A204.1 (cell line): ENCODE data around the gene ATP1B1.

ENCODE experiments used
- FAIRE-seq: peaks from 2 replicates; lab custom pipeline; 2012; peaks lifted over from hg19 to GRCh38; lab: Jason Lieb, UNC

The ATP1B1 gene

DNA sequence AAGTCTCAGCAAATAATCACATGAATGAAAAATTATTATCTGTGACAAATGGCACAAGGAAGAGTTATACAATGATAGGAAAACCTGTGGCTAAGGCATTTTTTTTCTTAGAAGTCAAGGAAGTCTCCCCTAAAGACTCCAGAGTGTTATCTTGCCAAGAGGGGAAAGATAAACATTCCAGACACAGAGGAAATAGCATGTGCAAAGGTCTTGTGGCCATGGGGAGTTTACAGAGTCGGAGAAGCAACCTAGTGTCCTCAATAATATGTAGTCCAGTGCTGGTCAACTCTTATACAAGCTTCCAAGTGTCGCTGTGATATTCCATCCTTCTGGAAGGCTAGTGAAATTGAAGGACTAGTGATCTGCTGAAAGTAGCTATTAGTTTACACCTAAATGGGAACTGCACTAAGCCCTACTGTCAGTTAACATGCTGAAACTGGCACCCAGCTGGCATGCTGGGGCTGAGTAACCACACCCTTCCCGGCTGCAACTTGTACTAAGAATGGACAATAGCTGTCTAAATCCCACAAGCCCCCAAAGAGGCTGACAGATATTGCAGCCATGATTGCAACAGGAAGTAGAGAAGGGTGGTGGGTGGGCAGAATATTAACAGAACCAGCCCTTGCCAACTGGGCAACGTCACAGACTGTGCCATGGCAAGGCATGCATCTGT lies 11.5 kb upstream of the ATP1B1 start:
- no peak for FAIRE-seq

DNA sequence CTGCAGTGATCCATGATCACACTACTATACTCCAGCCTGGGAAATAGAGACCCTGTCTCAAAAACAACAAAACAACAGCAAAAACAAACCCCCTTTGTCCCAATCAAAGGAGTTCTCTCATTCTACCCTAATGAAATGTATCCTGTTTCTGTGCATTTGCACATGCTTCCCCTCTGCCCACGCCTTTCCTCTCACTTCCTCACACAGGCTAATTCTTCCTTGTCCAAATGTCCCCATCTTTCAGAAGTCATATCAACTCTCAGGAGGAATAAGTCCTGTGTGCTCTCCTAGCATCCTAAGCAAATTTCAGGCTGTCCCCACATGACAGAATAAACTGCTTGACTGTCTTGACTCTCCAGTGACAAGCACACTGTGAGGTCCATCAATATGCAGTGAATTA lies 8.1 kb upstream of the ATP1B1 start:
- no peak for FAIRE-seq

DNA sequence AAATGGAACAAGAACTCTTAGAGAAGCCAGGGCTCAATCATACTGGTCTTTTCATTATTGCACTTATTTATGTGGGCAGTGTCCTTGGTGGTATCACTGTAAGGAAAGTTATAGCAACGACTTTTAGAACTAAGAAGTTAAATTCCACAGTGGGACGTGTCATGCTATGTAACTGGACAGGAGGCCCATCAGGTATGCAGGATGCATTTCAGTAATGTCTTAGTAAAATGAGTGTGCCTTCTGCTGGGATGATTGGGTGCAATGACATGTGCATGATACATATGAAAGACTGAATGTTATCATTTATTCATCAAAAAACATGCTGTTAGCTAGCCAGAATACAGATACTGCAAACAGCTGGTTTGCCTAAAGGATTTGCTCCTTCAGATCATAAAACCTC lies 6.9 kb upstream of the ATP1B1 start:
- no peak for FAIRE-seq

DNA sequence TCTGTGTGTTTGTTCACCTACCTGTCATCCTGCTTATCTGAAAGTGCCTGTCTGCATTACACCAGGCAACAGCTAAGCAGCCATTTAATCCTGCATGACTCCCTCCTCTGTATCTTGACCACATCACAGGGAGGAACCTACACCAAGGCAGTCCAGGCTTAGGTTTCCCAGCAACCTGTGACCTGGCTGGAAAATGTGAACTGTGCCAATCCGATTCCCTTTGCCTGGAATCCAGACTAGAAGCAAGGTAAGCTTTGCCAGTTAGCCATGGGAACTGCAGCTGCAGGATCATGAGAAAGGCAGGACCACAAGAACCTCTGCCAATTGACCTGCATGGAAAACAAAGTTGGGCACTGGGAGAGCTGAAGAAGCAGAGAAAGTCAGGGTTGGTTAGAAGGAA lies 6.3 kb upstream of the ATP1B1 start:
- no peak for FAIRE-seq

DNA sequence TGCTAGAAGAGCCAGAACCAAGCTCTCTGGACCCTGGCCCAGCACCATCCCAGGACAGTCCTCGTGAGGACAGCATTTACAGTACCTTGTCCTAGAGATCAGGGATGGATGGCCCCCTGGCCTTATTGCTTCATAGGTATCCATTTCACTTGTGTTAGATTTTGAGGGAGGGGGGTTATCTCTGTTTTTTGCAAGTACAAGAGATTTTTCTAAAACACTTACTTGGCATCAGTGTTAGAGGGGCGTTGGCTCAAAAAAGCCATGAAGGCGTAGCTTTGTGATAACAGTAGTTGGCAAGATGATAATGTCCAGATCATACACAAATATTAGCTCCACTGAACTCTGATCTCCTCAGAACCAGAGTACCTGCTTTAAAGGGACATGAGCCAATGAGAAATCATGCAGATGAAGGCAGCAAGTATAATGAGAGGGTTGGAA lies 5.8 kb upstream of the ATP1B1 start:
- no peak for FAIRE-seq

DNA sequence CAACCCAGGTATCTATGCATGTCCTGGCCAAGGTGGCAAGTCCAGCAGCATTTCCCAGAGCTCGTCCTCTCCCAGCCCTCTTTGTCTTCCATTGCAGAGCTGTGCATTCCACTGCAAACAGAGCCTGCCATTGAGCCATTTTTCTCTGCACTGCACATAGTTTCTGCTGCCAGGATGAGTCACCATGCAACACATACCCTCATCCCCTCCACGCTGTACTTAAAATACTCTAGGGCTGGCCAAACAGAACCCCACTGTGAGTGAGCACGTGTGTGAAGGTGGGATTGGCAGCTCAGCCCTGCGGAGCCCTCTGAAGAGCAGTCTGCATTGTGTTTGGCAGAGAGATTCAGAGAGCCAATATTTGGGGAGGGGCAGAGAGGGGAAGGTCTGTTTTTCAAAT lies 3.9 kb upstream of the ATP1B1 start:
- no peak for FAIRE-seq

DNA sequence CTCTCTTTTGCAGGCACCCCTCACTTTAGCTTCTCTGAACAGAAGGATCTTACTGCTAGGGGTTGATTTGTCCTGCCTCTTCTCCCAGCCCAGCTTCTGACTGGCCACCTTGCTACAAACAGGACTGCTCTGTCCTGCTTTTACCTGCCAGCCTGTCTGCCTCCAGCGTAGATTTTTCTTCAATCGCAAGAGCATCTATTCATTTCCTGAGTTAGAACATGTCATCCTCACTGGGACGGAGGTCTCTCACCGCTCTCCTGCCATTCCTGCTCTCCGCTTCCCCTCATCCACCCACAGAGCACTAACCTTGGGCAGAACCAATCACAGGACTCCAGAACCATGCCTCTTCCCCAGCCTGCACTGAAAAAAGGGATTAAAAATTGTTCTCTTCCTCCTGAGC lies 3.5 kb upstream of the ATP1B1 start:
- FAIRE-seq, result no peak

DNA sequence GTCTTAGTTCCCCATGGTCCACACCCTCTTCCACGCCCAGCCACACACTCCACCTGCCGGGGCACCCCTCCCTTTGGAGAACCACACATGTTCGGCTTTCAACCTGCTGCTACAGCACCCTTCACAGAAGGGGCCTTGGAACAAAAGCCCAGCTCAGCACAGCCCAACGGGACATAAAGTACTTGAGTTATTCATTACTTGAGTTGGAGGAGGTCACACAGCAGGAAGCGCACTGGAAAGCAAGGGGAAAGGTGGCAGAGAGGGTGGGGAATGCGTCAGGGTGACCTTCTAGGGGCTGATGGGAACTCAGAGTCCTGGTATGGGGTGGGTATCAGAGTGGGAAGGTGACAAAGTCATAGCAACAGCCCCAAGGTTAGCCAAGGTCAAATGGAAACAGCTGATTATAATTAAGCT lies 3.0 kb upstream of the ATP1B1 start:
- FAIRE-seq, result no peak

DNA sequence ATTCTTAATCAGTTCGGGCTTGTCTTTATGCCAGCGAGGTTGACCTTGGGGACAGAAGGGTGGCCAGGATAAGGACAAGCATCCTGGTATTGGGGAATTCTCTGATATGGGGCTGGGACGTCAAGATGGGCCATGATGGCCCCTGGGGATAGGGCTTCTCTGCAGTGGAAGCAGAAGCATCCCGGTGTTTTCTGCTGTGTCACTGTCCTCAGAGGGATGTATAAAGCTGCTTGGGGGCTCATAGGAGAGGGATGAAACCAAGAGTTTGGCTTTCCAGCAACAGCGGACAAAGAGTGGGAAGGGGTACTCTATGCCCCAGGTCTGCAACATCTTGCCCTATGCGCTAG lies 1.4 kb upstream of the ATP1B1 start:
- no peak for FAIRE-seq

DNA sequence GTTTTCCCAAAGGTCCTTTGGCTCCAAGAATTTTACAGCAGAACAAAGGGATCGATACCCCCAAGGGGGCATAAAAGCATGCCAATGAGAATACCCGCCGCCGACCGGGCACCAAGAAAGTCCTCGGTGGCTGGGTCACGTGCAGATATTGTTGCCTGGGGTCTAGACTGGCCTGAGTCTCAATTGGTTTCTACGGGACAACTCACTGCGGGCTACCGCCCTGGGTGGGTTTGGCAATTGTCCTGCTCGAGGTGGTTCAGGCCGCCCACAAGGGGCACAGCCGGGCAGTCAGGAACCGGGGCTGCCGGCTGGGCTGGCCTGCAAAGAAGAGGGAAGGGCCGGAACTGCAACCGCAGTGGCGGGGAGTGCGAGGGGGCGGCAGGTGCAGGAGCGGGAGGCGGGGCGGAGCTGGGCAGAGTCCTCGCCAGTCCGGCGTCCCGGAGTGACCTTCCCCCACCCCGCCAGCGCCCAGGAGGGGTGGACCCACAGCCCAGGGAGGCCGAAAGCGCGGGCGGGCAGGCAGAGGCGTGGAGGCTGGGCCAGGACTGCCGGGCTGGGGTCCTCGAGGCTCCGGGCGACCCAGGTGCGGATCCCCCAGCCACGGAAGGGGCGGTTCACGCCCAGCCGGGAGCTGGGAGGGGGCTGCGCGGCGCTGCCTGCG lies 926 bp upstream of the ATP1B1 start:
- FAIRE-seq, result no peak

DNA sequence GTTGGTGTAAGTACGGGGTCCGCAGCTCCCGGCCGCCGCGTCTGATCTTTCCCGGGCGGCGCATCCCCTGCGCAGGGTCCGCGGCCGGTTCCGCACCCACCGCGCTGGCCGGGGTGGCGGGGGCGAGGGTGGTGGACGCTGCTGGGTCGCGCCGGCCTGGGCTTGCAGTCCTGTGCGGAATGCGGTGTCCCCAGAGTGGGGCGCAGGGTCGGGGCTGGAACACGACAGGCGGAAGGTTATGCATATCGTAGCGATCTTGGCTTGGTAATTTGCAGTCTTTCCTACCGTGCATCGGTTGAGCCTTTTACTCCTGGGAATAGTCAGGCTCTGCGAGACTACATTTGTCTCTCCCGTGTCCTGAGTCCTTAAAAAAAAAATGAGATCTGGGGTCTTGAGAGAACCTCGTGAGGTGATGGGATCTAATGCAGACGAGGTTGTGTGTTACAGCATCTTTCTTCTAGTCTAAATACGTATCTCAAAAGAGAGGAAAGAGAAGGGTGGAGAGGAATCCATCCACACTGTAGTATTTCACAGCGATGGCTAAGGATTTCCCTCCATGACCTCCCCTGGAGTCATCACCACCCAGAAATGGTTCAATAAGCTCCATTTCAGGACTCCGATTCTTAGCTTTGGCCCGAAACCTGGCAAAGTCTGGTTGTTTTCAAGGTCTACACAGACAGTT lies 572 bp downstream of the ATP1B1 start:
- no peak for FAIRE-seq

DNA sequence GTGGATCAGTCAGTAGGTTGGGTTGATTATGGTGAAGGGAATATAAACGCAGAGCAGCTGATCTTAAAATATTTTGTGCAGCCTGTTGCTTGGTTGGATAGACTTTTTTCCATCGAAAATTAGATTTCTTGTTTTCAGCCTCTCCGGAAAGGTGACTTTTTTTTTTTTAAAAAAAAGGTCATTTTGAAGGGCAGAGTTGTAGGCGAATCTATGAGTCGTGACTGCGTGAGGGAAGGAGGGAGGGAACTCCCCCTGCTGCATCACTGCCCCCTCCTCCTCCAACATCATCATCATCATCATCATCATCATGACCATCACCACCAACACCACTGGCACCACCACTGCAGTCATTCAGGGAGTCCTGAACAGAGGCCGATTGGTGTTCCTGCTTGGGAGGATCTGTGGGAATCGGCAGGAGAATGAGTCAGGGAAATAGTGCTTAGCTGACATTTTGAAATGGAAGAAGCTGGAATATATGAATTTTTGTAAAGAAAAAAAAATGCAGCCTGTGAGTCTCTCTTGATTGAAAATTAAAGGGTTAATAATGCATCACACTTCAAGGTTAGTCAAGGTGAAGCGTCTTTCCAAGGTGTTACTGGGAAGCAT lies 1.2 kb downstream of the ATP1B1 start:
- no peak for FAIRE-seq

DNA sequence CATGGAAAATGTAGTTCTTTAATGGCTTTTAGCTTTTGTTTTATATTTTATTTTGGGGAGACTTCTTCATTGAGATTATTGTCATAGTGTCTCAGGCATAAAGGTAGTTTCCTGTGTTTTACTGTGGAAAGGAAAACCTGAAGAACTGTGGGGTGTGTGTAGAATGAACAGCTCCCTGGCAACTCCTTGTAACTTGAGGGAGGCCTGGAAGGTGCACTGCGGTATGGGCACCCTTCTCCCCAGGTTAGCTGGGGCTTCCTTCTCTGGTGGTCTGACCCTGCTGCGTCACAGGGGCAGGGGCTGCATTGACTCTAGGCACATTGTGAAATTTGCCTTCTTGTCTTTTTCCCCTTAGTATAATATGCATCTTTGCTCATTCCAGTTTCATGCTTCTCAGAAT lies 1.7 kb downstream of the ATP1B1 start:
- FAIRE-seq, result no peak

DNA sequence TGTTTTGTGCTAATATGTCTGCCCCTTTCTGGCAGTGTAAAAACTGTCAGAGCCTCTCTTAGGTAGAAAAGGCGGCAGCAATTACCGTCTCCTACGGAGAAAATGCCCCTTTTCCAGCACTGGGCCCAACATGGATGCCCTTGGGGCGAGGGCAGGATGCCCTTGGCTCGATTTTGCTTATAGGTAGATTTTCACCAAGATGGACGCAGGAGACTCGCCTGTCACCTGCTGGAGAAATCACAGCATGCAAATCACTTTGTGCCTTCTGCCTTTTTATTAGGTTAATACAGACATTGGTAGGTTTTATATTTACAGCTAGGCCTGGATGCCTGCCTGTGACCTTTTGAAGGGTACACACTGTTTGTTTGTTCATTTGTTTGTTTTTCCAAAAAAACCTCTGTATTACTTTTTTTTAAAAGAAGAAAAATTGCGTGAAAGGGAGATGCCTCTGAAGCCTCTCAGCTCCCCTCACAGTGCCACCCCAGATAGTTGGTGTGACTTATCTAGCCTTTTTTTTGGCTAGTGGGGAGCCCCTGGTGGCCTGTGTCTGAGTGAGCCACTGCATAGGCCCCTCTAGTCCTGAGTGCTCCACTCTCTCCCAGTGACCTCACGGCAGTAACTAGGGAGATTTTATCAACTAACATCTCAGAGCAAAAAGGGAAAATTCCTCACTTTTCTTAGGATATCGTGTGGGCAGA lies 2.5 kb downstream of the ATP1B1 start:
- no peak for FAIRE-seq

DNA sequence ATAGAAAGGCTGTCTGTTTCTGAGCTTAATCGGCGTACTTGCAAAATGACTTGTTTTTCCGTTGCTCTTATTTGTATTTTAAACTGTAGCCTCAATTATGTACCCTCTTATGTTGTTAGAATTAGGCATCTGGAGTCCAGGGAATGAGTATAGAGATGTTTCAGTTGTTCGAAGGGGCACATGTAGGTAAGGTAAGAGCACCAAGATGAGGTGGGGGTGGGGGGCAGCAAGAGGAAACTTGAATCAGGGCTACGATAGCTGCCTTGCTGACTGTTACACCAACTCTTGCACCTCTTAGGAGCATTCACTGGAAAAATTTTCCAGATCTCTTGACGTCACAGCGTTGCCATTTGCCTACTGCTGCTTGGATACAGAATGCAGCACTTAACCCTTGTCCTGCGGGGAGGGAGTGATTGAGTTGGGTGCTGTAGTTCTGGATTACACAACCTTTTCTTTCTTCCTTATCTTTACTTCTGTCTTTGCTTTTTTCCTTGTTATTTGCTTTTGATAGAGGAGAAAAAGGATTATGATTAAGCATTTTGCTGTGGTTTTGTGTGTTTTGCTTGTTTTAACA lies 3.2 kb downstream of the ATP1B1 start:
- FAIRE-seq, result no peak

DNA sequence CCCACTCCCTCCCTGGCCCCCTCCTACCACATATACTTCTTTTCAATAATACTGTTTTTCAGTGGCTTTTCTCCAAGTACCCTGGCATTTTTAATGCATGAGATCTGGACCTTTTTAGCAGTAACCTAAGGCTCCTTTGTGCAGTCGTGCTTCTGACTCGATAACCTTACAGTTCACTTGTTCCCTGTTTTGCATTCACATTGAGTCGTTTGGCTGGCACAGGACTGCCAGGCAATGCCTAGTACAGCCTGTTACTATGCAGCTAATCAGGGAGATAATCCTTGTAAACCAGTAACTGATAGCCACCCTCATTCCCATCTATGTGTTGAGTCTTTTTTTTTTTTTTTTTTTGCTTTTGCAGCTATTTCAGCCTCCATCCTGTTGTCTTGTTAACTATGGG lies 3.7 kb downstream of the ATP1B1 start:
- FAIRE-seq, result no peak

DNA sequence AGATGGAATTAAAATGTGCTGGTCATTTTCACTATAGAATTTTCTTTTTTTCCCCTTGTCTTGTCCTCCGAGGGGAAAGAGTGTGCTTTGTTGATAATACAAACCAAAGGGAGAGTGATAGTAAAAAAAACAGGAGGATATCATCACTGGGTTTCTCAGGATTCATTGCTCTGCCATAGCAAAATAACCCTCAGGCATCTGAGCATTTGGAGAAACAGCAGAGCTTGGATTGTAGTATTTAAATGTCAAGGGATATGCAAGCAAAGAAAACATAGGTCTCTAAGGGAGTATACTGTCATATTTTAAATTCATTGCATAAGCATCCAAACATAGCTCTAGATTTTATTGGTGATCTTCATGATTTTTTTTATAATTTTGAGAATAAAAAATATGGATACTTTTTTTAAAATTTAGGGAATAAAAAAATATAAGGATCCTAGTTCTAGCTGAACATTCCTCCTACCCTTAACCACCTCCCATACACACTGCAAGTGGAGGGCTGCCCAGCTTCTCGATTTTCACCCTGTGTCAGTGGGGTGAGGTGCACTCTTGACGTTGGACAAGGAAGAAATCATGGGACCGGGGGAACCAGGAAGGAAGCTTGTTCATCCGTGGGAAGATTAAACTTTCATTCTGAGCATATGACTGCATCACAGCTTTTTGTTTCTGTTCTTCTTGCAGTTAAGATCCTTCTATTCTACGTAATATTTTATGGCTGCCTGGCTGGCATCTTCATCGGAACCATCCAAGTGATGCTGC lies 4.4 kb downstream of the ATP1B1 start:
- no peak for FAIRE-seq

DNA sequence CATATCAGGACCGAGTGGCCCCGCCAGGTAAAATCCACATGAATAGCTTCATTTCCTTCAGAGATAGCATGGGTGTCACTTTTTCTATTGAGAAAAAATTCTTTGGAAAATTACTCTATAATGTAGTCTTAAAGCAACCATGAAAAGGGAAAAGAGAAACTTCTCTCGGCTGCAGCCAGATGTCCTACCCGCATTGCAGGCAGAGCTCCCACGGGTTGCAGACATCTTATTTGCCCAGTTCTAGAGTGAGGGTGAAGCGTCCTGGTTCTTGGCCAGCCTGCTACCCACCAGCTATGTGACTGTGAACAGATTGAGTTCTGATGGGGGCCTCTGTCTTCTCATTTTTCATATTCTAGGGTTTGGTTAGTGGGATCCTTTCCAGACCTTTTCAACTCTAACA lies 5.0 kb downstream of the ATP1B1 start:
- FAIRE-seq, result no peak

DNA sequence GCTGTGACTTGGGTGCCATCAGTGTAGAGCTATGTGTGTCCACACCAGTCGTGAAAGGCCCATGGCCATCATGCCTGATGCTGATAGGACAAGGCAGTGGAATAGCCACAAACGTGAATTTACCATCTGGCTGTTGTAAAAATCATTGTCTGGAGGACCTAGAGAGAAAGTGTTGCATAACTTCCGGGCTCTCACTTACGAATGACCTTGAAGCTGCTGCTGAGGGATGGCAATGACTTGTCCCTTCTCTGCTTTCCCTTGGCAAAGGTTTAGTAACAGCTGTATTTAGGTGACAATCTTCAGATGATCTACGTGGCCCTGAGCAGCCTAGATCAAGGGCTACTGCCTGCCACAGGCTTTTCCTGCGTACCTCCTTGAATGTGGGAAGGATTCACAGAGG lies 5.8 kb downstream of the ATP1B1 start:
- no peak for FAIRE-seq

DNA sequence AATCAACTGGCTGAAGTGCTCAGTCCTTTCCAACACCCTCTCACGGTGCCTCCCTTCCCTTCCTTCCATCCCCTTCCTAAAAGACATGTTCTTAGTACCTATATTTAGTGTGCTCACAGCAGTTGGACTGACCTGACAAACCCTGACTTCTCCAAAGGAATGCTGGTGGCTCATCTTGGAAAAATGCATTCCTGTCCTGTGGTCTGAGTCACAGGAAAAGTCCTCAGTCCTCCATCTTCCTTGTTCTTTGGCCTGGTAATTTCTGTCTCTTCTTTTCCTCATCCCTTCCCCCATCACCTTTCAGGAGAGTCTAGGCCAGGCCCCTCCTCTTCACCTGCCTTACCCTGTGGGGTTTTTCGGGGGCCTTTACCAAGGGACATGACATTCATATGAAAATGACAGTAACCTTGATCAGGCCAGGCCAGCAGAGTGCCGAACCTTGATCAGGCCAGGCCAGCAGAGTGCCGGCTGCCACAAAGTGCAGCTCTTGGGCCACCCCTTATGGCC lies 7.2 kb downstream of the ATP1B1 start:
- FAIRE-seq, result no peak

DNA sequence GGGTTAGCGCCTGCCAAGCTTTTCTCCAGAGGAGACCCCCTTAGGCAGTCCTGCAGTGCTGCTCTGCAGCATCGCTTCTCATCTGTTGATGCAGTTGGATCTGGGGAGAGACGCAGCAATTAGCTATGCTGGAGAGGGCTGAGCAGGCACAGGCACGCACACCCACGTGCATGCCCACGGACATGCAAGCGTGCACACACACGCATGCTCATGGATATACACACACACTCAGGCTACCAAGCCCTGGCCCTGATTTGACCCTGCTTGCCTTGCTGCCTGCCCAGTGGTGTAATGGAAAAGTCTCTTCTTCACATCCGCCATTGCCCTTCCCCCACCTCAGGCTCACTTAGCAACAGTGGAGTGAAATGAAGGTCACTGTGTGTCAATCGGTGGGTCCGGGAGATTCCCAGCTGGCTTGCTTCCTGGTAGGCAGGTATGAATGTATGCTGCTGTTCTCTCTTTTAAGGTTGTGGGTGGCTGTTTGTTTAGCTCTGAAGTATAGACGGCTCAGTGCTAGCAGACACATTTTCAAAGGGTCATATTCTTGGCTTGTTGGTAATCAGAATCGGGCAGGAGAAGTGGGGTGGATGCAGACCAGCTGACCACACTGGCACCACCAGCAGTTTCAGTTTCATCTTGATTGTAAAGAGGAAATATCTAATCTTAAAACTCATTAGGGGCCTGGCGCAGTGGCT lies 9.5 kb downstream of the ATP1B1 start:
- FAIRE-seq, result no peak
